ENCODE measurements around the gene MINDY4. TPM values are rescaled to one million over a fixed set of nuclear protein-coding genes. Genes with fewer than 3 reads are reported as not detected.

Gene MINDY4
- total and polyA plus RNA-seq, 10 of the 15 experiments (the other 5 are each of a cell fraction or from before 2014, with no cell fraction given) = 0.10 to 0.90 (median 0.40) TPM

DNA sequence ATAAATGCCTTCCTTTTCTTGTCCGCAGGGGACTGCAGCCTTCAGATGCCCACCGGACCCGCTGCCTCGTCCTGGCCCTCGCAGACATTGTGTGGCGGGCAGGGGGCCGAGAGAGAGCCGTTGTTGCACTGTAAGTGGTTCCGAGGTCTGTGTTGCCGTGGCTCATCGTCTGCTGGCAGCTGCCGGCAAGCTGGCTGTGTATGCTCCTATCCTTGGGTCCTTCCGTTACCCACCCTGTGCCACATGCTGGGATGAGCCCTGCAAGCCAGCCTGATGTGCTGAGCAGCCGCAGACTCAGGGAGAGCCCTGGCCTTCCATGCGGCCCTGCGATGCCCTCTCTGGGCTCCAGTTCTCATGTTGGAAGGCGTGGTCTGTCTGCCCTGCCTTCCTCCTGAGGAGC is 79.2 kb downstream of the MINDY4 start:
- in situ Hi-C loops (cut with MboI) (no loop called here), intact Hi-C loops (cut with micrococcal nuclease; ENCODE audit: unreplicated experiment) (no loop called here)
- Histone ChIP-seq H3K4me1 (ENCODE audit: control insufficient read depth, insufficient read depth, low read length) (no peaks in the 10 kb centered on the region), H3K36me3 (ENCODE audit: control insufficient read depth in 2 of 2, insufficient read depth in 2 of 2, low read length in 1 of 2) (no peaks in the 10 kb centered on the region), H3K27me3 (replicated peaks in 1 of 2; ENCODE audit: control insufficient read depth in 2 of 2, insufficient read depth in 2 of 2, low read length in 1 of 2) (no peaks in the 10 kb centered on the region), H3K4me2 (ENCODE audit: control insufficient read depth, insufficient read depth) (no peak overlapping the region), H3K9me3 (replicated peaks; ENCODE audit: control insufficient read depth, insufficient read depth, low read length) (no peaks in the 10 kb centered on the region), H3K4me3 (no peak overlapping the region), H3K79me2 (ENCODE audit: control insufficient read depth, insufficient read depth, low read length) (no peaks in the 10 kb centered on the region), H4K20me1 (ENCODE audit: control insufficient read depth, insufficient read depth) (no peaks in the 10 kb centered on the region), H3K27ac (ENCODE audit: control insufficient read depth, insufficient read depth) (no peak overlapping the region), H3K9ac (ENCODE audit: control insufficient read depth, insufficient read depth, low read length) (no peak overlapping the region), H2AFZ (ENCODE audit: control insufficient read depth, low read depth, low read length) (no peak overlapping the region)
- DNase-seq (ENCODE audit: low read depth, low spot score) (no peak), FAIRE-seq (no peak), ATAC-seq (no peak)
- no TSS peak for BruUV-seq (replicated peaks)
- ChIA-PET CTCF (no interaction called here), RAD21 (ENCODE audit: unreplicated experiment) (interaction anchor here (1.1 kb wide), 1 partner anchor 68 kb away, joined by 3 read pairs; no protein-coding TSS in a partner anchor), SMC1A (ENCODE audit: uncharacterized antibody, unreplicated experiment) (no interaction called here), POLR2A (no interaction called here)
- TF ChIP-seq, protein P1, sequence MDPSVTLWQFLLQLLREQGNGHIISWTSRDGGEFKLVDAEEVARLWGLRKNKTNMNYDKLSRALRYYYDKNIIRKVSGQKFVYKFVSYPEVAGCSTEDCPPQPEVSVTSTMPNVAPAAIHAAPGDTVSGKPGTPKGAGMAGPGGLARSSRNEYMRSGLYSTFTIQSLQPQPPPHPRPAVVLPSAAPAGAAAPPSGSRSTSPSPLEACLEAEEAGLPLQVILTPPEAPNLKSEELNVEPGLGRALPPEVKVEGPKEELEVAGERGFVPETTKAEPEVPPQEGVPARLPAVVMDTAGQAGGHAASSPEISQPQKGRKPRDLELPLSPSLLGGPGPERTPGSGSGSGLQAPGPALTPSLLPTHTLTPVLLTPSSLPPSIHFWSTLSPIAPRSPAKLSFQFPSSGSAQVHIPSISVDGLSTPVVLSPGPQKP (IDR thresholded peaks at IDR 0.05; ENCODE audit: low read depth, low read length) = no peak
- TF ChIP-seq LARP7 (IDR thresholded peaks at IDR 0.05) = no peak
- no peak for TF ChIP-seq TBL1XR1 (IDR thresholded peaks at IDR 0.05; ENCODE audit: low read depth, low read length)
- no peak for TF ChIP-seq HCFC1 (IDR thresholded peaks at IDR 0.05; ENCODE audit: low read length)
- no peak for TF ChIP-seq EGR1 (IDR thresholded peaks at IDR 0.05; ENCODE audit: borderline replicate concordance in 1 of 2, low read depth in 2 of 2, low read length in 2 of 2)
- no peak for TF ChIP-seq MYC (IDR thresholded peaks at IDR 0.05; ENCODE audit: insufficient read depth, insufficient read length, insufficient replicate concordance, low read length, severe bottlenecking)
- WGBS (ENCODE audit: insufficient coverage, insufficient replicate concordance, low lambda C conversion rate, missing lambda C conversion rate) = 51% methylated on average over 17 of the region's 17 CpGs

DNA sequence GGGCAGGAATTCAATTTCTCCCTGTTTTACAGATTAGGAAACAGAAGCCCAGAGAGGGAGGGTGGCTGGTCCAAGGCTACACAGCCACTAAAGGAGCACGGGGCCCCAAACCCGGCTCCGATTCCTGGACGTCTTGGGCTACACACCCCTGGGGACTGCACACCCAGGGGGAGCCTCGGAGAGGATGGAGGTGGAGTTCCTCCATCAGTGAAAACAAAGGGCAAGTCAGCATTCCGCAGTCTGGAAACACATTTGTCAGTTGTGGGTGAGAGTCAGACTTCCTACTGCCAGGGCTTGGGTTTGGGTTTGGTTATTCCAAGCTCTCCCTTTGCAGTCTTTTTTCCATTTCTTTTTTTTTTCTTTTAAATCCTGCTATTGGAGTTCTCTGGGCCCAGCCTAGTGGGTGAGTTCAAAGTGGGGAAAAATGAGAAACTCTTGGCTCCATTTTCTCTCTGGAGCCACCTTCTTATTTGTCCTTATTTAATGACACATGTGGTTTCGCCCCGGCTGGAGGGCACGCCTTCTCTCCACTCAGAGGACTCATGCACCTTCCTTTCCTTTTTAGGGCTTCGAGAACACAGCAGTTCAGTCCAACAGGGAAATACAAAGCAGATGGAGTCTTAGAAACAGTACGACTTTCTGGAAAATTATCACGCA is 80.6 kb downstream of the MINDY4 start:
- POLR2A ChIA-PET = no interaction called here
- TF ChIP-seq POLR2AphosphoS5 (IDR thresholded peaks at IDR 0.05; ENCODE audit: low read length) (no peak), GATAD2B (conservative IDR thresholded peaks at IDR 0.05; ENCODE audit: low read depth) (no peak), KAT2A (conservative IDR thresholded peaks at IDR 0.05; ENCODE audit: control insufficient read depth, low read depth, low read length) (no peak), YBX1 (IDR thresholded peaks at IDR 0.05) (no peak)
- TF ChIP-seq, protein P2, sequence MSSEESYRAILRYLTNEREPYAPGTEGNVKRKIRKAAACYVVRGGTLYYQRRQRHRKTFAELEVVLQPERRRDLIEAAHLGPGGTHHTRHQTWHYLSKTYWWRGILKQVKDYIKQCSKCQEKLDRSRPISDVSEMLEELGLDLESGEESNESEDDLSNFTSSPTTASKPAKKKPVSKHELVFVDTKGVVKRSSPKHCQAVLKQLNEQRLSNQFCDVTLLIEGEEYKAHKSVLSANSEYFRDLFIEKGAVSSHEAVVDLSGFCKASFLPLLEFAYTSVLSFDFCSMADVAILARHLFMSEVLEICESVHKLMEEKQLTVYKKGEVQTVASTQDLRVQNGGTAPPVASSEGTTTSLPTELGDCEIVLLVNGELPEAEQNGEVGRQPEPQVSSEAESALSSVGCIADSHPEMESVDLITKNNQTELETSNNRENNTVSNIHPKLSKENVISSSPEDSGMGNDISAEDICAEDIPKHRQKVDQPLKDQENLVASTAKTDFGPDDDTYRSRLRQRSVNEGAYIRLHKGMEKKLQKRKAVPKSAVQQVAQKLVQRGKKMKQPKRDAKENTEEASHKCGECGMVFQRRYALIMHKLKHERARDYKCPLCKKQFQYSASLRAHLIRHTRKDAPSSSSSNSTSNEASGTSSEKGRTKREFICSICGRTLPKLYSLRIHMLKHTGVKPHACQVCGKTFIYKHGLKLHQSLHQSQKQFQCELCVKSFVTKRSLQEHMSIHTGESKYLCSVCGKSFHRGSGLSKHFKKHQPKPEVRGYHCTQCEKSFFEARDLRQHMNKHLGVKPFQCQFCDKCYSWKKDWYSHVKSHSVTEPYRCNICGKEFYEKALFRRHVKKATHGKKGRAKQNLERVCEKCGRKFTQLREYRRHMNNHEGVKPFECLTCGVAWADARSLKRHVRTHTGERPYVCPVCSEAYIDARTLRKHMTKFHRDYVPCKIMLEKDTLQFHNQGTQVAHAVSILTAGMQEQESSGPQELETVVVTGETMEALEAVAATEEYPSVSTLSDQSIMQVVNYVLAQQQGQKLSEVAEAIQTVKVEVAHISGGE (CRISPR knock-in tag; IDR thresholded peaks at IDR 0.05) = no peak
- TF ChIP-seq, protein P3, sequence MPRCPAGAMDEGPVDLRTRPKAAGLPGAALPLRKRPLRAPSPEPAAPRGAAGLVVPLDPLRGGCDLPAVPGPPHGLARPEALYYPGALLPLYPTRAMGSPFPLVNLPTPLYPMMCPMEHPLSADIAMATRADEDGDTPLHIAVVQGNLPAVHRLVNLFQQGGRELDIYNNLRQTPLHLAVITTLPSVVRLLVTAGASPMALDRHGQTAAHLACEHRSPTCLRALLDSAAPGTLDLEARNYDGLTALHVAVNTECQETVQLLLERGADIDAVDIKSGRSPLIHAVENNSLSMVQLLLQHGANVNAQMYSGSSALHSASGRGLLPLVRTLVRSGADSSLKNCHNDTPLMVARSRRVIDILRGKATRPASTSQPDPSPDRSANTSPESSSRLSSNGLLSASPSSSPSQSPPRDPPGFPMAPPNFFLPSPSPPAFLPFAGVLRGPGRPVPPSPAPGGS (IDR thresholded peaks at IDR 0.05; ENCODE audit: borderline replicate concordance, insufficient read depth, low read depth, low read length, poor library complexity, severe bottlenecking) = no peak

More for the DNA sequence above, 80.6 kb downstream of the MINDY4 start:
- WGBS (ENCODE audit: insufficient coverage, insufficient replicate concordance, low lambda C conversion rate, missing lambda C conversion rate) = 59% methylated on average over 12 of the region's 12 CpGs
- Histone ChIP-seq H3K9me3 (replicated peaks; ENCODE audit: control insufficient read depth, insufficient read depth, low read length) (no peaks in the 10 kb centered on the region), H3K27me3 (replicated peaks in 1 of 2; ENCODE audit: control insufficient read depth in 2 of 2, insufficient read depth in 2 of 2, low read length in 1 of 2) (no peaks in the 10 kb centered on the region), H3K79me2 (ENCODE audit: control insufficient read depth, insufficient read depth, low read length) (no peaks in the 10 kb centered on the region), H3K27ac (ENCODE audit: control insufficient read depth, insufficient read depth) (no peak overlapping the region), H3K4me3 (no peak overlapping the region), H3K4me2 (ENCODE audit: control insufficient read depth, insufficient read depth) (no peak overlapping the region), H2AFZ (ENCODE audit: control insufficient read depth, low read depth, low read length) (no peak overlapping the region), H3K4me1 (ENCODE audit: control insufficient read depth, insufficient read depth, low read length) (no peaks in the 10 kb centered on the region), H3K9ac (ENCODE audit: control insufficient read depth, insufficient read depth, low read length) (no peak overlapping the region), H4K20me1 (ENCODE audit: control insufficient read depth, insufficient read depth) (no peaks in the 10 kb centered on the region), H3K36me3 (ENCODE audit: control insufficient read depth in 2 of 2, insufficient read depth in 2 of 2, low read length in 1 of 2) (no peaks in the 10 kb centered on the region)
- DNase-seq (ENCODE audit: low read depth, low spot score) = no peak
- no peak for FAIRE-seq
- ChIA-PET SMC1A (ENCODE audit: uncharacterized antibody, unreplicated experiment) (no interaction called here), RAD21 (ENCODE audit: unreplicated experiment) (no interaction called here), CTCF (no interaction called here)
- ATAC-seq = no peak
- in situ Hi-C loops (cut with MboI) (no loop called here), intact Hi-C loops (cut with micrococcal nuclease; ENCODE audit: unreplicated experiment) (no loop called here)
- BruUV-seq (replicated peaks) = no TSS peak
